Osteoblast (primary cell): ENCODE results near the gene ADAMTS14. TPM values are rescaled to one million over a fixed set of nuclear protein-coding genes. Genes with fewer than 3 reads are reported as not detected.

Source experiments
- DNase-seq: peaks from one replicate; pipeline ENCODE4 v3.0.0; 2011; ENCODE audit warnings: low spot score, mixed read lengths; ENCODE audit not compliant: insufficient read length; ENCODE audit errors: missing footprints
- H2AFZ ChIP-seq: 2 replicates; pipeline ENCODE4 v1.6.0; 2011; ENCODE audit warnings: mild to moderate bottlenecking, low read length
- H3K27ac ChIP-seq: 2 replicates; pipeline ENCODE4 v1.5.1; 2011; ENCODE audit warnings: mild to moderate bottlenecking, low read depth, low read length, moderate library complexity
- H3K27me3 ChIP-seq: 2 replicates; pipeline ENCODE4 v1.6.0; 2012; ENCODE audit warnings: mild to moderate bottlenecking, control low read depth, inconsistent platforms, low read length, moderate library complexity; ENCODE audit not compliant: insufficient read depth
- H3K36me3 ChIP-seq: 2 replicates; pipeline ENCODE4 v1.5.1; 2011; ENCODE audit warnings: mild to moderate bottlenecking, low read length, control low read depth, moderate library complexity; ENCODE audit not compliant: insufficient read depth
- H3K4me1 ChIP-seq: 2 replicates; pipeline ENCODE4 v1.5.1; 2011; ENCODE audit warnings: mild to moderate bottlenecking, low read length, control low read depth, moderate library complexity; ENCODE audit not compliant: insufficient read depth
- H3K4me2 ChIP-seq: 2 replicates; pipeline ENCODE4 v1.6.0; 2011; ENCODE audit warnings: mild to moderate bottlenecking, low read length; ENCODE audit not compliant: insufficient read depth
- H3K4me3 ChIP-seq: fragments of 200-600 bp; sonication (generic); 3 replicates; pipeline ENCODE4 v1.5.1; 2012; ENCODE audit warnings: mild to moderate bottlenecking, low read length, inconsistent platforms; ENCODE audit not compliant: insufficient read depth
- H3K79me2 ChIP-seq: 2 replicates; pipeline ENCODE4 v1.6.0; 2012; ENCODE audit warnings: mild to moderate bottlenecking, low read length, control low read depth, inconsistent platforms; ENCODE audit not compliant: insufficient read depth
- H3K9me3 ChIP-seq: 2 replicates; pipeline ENCODE4 v1.5.1; 2011; ENCODE audit warnings: low read depth, low read length, control low read depth
- H4K20me1 ChIP-seq: 2 replicates; pipeline ENCODE4 v1.6.0; 2012; ENCODE audit warnings: mild to moderate bottlenecking, low read length, control low read depth; ENCODE audit not compliant: insufficient read depth
- CTCF ChIP-seq: IDR thresholded peaks from 2 replicates; pipeline ENCODE4 v1.5.1; 2011; ENCODE audit warnings: mild to moderate bottlenecking, low read depth, low read length, moderate library complexity; ENCODE audit errors: extremely low read depth
- total RNA-seq: library from RNA; depleted of rRNA; stranded (reverse); fragments of >200 nt; gene quantifications from 2 replicates; pipeline ENCODE4 v1.2.3, GENCODE V29; 2012

ADAMTS14 gene
- total RNA-seq, 1 donor = 2.9 TPM

GRCh38 chr10:70751991-70752390 is 79.7 kb downstream of the ADAMTS14 start:
- H3K4me3 ChIP-seq = no peak overlapping the region
- H3K79me2 ChIP-seq = no peaks in the 10 kb centered on the region
- H3K27me3 ChIP-seq = no peaks in the 10 kb centered on the region
- TF ChIP-seq CTCF = no peak
- no peaks in the 10 kb centered on the region for H3K9me3 ChIP-seq
- no peaks in the 10 kb centered on the region for H4K20me1 ChIP-seq
- no peaks in the 10 kb centered on the region for H3K36me3 ChIP-seq
- peaks cover 19% of the 10 kb centered on the region for H3K4me1 ChIP-seq
- no peak overlapping the region for H3K4me2 ChIP-seq
- H3K27ac ChIP-seq = no peak overlapping the region
- DNase-seq = no peak
- H2AFZ ChIP-seq = no peak overlapping the region

GRCh38 chr10:70752571-70752970 is 80.3 kb downstream of the ADAMTS14 start:
- no peak for TF ChIP-seq CTCF
- Histone ChIP-seq H3K79me2 (no peaks in the 10 kb centered on the region), H3K27me3 (no peaks in the 10 kb centered on the region), H3K4me2 (no peak overlapping the region), H3K4me3 (no peak overlapping the region), H4K20me1 (no peaks in the 10 kb centered on the region), H3K9me3 (no peaks in the 10 kb centered on the region), H2AFZ (no peak overlapping the region), H3K36me3 (no peaks in the 10 kb centered on the region), H3K27ac (no peak overlapping the region), H3K4me1 (peaks cover 19% of the 10 kb centered on the region)
- peak; percentile 47 for DNase-seq

GRCh38 chr10:70753026-70753663 is 80.8 kb downstream of the ADAMTS14 start:
- peak; percentile 70 for DNase-seq
- Histone ChIP-seq H2AFZ (no peak overlapping the region), H3K27ac (no peak overlapping the region), H3K27me3 (no peaks in the 10 kb centered on the region), H3K36me3 (no peaks in the 10 kb centered on the region), H3K4me1 (peaks cover 19% of the 10 kb centered on the region), H3K79me2 (no peaks in the 10 kb centered on the region), H3K4me3 (no peak overlapping the region), H4K20me1 (no peaks in the 10 kb centered on the region), H3K4me2 (no peak overlapping the region), H3K9me3 (no peaks in the 10 kb centered on the region)
- TF ChIP-seq CTCF = no peak

DNA sequence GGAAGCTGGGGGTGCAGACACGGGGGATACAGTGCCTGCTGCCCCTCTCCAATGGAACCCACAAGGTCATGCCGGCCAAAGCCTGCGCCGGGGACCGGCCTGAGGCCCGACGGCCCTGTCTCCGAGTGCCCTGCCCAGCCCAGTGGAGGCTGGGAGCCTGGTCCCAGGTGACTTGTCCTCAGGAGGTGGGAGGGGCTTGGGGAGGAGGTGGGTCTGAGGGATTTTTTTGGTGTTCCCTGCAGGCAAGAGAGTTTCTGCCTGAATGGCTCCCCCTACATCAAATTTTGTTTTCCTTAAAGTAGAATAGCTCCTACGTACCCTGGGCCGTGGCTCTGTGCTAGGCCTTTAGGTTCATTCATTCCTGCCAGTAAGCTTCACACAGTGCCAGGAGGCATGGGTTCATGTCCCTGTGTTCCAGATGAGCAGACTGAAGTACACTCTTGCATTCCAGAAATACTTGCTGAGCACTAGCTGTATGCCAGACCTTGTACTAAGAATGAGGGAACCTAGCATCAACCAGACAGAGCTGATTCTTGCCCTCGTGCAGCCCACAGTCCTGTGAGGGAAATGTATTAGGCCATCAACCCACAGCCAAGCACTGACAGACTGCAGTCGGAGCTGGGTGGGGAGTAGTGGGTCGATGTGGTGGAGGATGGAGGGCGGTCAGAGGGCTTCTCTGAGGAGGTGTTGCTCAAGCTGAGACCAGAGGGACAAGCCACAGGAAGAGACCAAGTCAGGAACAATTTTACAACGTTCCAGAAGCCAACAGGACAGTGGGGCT is 81.7 kb downstream of the ADAMTS14 start:
- DNase-seq = peak; percentile 65
- peaks cover 22% of the 10 kb centered on the region for H3K4me1 ChIP-seq
- H3K79me2 ChIP-seq = no peaks in the 10 kb centered on the region
- no peaks in the 10 kb centered on the region for H3K27me3 ChIP-seq
- no peaks in the 10 kb centered on the region for H4K20me1 ChIP-seq
- H3K36me3 ChIP-seq = no peaks in the 10 kb centered on the region
- H3K4me3 ChIP-seq = no peak overlapping the region
- H2AFZ ChIP-seq = no peak overlapping the region
- no peaks in the 10 kb centered on the region for H3K9me3 ChIP-seq
- no peak for TF ChIP-seq CTCF
- peak overlapping the region; percentile 53 for H3K27ac ChIP-seq
- H3K4me2 ChIP-seq = peak overlapping the region; percentile 44
